H1 (cell line): ENCODE data around the gene GPSM3. TPM values are rescaled to one million over a fixed set of nuclear protein-coding genes. Genes with fewer than 3 reads are reported as not detected.

Experiments
- BACH1 ChIP-seq: IDR thresholded peaks from 2 replicates; pipeline ENCODE4 v1.6.1; 2012; ENCODE audit warnings: low read length, improper control_type of control experiment
- CTCF ChIP-seq, 3 experiments: IDR thresholded peaks; 1 replicate in 2 of 3; 2 replicates in 1 of 3; pipeline versions ENCODE4 v1.5.1 to v1.6.1; 2011; ENCODE audit warnings: low read length in 3 of 3, mild to moderate bottlenecking in 3 of 3, inconsistent platforms in 2 of 3, low read depth in 1 of 3, moderate library complexity in 1 of 3; ENCODE audit not compliant: insufficient read depth in 1 of 3; ENCODE audit errors: control extremely low read depth in 1 of 3
- POLR2A ChIP-seq, 2 experiments: IDR thresholded peaks; 1 replicate in 1 of 2; 2 replicates in 1 of 2; pipeline ENCODE4 v1.6.1; 2011; ENCODE audit warnings: low read depth in 2 of 2, low read length in 2 of 2, mild to moderate bottlenecking in 2 of 2; ENCODE audit errors: control extremely low read depth in 1 of 2
- TCF12 ChIP-seq: IDR thresholded peaks from 2 replicates; pipeline ENCODE4 v1.6.1; 2011; ENCODE audit warnings: low read depth, mild to moderate bottlenecking, low read length
- polyA plus RNA-seq, 7 experiments: library from polyadenylated mRNA; depleted of rRNA in 3 of 7; stranded (reverse) in 5 of 7; unstranded in 2 of 7; fragments of >200 nt in 5 of 7; fragments of 200-250 nt in 2 of 7; gene quantifications; 1 replicate in 5 of 7; 2 replicates in 1 of 7; 4 replicates in 1 of 7; pipeline versions ENCODE4 v1.2.1 to v1.2.3, GENCODE V29; 2011 to 2013; ENCODE audit warnings: missing spikeins in 2 of 7, mixed read lengths in 2 of 7
- total RNA-seq: library from RNA; stranded (reverse); fragmentation: NEBNext Ultra II Directional; extraction: Animal tissue kit (Norgen Biotek cat#: 25700); gene quantifications from 2 replicates; pipeline ENCODE4 v1.2.1, GENCODE V29; 2021
- TF ChIP-seq, protein P1 (sequence below): fragments of 300-600 bp; sonication (generic); IDR thresholded peaks from 2 replicates; pipeline ENCODE4 v1.7.1; 2012; ENCODE audit warnings: low read length, moderate library complexity, mild to moderate bottlenecking, inconsistent platforms; ENCODE audit not compliant: insufficient replicate concordance

The GPSM3 gene
- total and polyA plus RNA-seq, 2 of the 8 experiments (the other 6 are each of a cell fraction or from before 2014, with no cell fraction given) = 6.6 to 9.8 TPM

DNA sequence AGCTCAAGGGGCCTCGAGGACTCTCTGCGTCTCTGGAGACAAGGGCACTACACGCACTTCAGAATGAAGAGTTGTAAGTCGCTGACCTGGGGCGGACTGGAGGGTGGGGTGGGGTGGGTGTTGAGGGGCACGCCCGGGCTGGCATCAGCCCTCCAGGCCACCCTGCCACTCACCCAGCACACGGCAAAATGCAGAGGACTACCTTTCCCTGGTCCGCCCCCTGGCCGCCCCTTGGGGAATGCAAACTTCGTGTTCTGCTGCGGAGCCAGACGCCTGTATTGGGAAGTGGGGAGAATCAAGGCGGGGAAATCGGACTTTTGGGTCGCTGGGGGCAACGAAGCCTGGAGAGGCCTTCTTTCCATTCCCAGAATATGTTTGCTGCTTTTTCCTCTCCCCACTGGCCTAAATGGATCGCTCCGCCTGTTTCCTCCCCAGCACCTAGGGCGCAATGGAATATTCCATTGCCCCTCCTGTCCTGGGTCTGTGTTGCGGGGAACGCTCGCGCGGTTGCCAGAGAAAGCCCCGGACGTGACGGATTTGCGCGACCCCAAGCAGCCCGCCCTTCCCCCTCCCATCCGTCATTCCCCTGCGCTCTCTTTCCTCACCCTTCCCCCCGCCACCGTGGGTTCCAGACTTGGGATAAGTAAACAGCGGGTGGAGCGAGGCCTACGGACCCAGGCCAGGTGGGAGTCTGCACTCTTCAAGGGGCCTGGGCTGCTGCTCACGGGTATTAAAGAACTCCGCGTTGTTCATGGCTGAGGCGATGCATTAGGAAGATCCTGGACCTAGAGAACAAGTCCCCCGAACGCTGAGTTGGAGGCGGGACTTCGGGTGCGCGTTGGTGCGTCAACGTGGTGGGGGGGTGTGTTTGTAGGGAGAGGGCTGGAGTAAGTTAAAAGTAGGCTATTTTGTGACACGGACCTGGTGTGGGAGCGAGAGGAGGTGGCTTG, 38.6 kb downstream of the GPSM3 start, which contains the start of gene PPT2 (continued):
- TF ChIP-seq, protein P1, sequence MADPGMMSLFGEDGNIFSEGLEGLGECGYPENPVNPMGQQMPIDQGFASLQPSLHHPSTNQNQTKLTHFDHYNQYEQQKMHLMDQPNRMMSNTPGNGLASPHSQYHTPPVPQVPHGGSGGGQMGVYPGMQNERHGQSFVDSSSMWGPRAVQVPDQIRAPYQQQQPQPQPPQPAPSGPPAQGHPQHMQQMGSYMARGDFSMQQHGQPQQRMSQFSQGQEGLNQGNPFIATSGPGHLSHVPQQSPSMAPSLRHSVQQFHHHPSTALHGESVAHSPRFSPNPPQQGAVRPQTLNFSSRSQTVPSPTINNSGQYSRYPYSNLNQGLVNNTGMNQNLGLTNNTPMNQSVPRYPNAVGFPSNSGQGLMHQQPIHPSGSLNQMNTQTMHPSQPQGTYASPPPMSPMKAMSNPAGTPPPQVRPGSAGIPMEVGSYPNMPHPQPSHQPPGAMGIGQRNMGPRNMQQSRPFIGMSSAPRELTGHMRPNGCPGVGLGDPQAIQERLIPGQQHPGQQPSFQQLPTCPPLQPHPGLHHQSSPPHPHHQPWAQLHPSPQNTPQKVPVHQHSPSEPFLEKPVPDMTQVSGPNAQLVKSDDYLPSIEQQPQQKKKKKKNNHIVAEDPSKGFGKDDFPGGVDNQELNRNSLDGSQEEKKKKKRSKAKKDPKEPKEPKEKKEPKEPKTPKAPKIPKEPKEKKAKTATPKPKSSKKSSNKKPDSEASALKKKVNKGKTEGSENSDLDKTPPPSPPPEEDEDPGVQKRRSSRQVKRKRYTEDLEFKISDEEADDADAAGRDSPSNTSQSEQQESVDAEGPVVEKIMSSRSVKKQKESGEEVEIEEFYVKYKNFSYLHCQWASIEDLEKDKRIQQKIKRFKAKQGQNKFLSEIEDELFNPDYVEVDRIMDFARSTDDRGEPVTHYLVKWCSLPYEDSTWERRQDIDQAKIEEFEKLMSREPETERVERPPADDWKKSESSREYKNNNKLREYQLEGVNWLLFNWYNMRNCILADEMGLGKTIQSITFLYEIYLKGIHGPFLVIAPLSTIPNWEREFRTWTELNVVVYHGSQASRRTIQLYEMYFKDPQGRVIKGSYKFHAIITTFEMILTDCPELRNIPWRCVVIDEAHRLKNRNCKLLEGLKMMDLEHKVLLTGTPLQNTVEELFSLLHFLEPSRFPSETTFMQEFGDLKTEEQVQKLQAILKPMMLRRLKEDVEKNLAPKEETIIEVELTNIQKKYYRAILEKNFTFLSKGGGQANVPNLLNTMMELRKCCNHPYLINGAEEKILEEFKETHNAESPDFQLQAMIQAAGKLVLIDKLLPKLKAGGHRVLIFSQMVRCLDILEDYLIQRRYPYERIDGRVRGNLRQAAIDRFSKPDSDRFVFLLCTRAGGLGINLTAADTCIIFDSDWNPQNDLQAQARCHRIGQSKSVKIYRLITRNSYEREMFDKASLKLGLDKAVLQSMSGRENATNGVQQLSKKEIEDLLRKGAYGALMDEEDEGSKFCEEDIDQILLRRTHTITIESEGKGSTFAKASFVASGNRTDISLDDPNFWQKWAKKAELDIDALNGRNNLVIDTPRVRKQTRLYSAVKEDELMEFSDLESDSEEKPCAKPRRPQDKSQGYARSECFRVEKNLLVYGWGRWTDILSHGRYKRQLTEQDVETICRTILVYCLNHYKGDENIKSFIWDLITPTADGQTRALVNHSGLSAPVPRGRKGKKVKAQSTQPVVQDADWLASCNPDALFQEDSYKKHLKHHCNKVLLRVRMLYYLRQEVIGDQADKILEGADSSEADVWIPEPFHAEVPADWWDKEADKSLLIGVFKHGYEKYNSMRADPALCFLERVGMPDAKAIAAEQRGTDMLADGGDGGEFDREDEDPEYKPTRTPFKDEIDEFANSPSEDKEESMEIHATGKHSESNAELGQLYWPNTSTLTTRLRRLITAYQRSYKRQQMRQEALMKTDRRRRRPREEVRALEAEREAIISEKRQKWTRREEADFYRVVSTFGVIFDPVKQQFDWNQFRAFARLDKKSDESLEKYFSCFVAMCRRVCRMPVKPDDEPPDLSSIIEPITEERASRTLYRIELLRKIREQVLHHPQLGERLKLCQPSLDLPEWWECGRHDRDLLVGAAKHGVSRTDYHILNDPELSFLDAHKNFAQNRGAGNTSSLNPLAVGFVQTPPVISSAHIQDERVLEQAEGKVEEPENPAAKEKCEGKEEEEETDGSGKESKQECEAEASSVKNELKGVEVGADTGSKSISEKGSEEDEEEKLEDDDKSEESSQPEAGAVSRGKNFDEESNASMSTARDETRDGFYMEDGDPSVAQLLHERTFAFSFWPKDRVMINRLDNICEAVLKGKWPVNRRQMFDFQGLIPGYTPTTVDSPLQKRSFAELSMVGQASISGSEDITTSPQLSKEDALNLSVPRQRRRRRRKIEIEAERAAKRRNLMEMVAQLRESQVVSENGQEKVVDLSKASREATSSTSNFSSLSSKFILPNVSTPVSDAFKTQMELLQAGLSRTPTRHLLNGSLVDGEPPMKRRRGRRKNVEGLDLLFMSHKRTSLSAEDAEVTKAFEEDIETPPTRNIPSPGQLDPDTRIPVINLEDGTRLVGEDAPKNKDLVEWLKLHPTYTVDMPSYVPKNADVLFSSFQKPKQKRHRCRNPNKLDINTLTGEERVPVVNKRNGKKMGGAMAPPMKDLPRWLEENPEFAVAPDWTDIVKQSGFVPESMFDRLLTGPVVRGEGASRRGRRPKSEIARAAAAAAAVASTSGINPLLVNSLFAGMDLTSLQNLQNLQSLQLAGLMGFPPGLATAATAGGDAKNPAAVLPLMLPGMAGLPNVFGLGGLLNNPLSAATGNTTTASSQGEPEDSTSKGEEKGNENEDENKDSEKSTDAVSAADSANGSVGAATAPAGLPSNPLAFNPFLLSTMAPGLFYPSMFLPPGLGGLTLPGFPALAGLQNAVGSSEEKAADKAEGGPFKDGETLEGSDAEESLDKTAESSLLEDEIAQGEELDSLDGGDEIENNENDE = no peak
- TF ChIP-seq POLR2A (IDR thresholded peaks at IDR 0.05; ENCODE audit: control extremely low read depth in 1 of 2, low read depth in 2 of 2, low read length in 2 of 2) = peak in 1 of 2 experiments; percentile 71; a peak in 1 of 3 replicates
- TF ChIP-seq BACH1 = peak; percentile 18; the same call in 1 of the 2 replicates
- TF ChIP-seq TCF12 = 0 out of 2 replicates have a peak, but pooled peaks have one; percentile 45
- TF ChIP-seq CTCF (IDR thresholded peaks at IDR 0.05; ENCODE audit: control extremely low read depth in 1 of 3, insufficient read depth in 1 of 3, low read depth in 1 of 3, low read length in 3 of 3) = peak in 2 of 3 experiments; percentile 13 to 24; a peak in 3 of 4 replicates
